GM12878 (cell line): Measurements from ENCODE around the gene TMEM38B. TPM values are rescaled to one million over a fixed set of nuclear protein-coding genes. Genes with fewer than 3 reads are reported as not detected.

Experiments used
- ATAC-seq: fragments of 200-7000 bp; cut with Tn5 transposase; 3 replicates; pipeline ENCODE4 v1.9.1; 2020; ENCODE audit warnings: mild to moderate bottlenecking, moderate library complexity
- BruUV-seq: library from RNA; stranded (reverse); fragments of 400-500 nt; replicated peaks from 2 replicates; lab custom pipeline; 2021; lab: Mats Ljungman, UMichigan
- CTCF ChIA-PET: fragments of 300-600 bp; sonication (Branson Sonifier 250); formaldehyde crosslinking; extraction: SDS; loops from one replicate; lab custom pipeline; 2021; ENCODE audit warnings: inconsistent platforms; lab: Yijun Ruan, JAX
- POLR2A ChIA-PET: fragments of 350-600 bp; formaldehyde crosslinking; extraction: SDS; loops from one replicate; lab custom pipeline; 2021; ENCODE audit warnings: inconsistent platforms; lab: Charles Lee
- RAD21 ChIA-PET: fragments of 300-600 bp; sonication (Branson Sonifier 250); formaldehyde crosslinking; loops from one replicate; lab custom pipeline; 2023; ENCODE audit warnings: antibody characterized with exemption; ENCODE audit not compliant: unreplicated experiment; lab: Charles Lee
- SMC1A ChIA-PET: fragments of 300-600 bp; sonication (Branson Sonifier 250); formaldehyde crosslinking; loops from one replicate; lab custom pipeline; 2023; ENCODE audit not compliant: unreplicated experiment, uncharacterized antibody; lab: Charles Lee
- DNase-seq: peaks from one replicate; pipeline ENCODE4 v3.0.0-alpha.2; 2011; ENCODE audit warnings: low read depth, low spot score
- FAIRE-seq: peaks from 3 replicates; lab custom pipeline; 2011; peaks lifted over from hg19 to GRCh38; lab: Jason Lieb, UNC
- H2AFZ ChIP-seq: 2 replicates; pipeline ENCODE4 v1.6.0; 2011; ENCODE audit warnings: low read depth, low read length, control low read depth; ENCODE audit not compliant: control insufficient read depth
- H3K27ac ChIP-seq: 2 replicates; pipeline ENCODE4 v1.5.1; 2011; ENCODE audit warnings: control low read depth; ENCODE audit not compliant: control insufficient read depth, insufficient read depth
- H3K27me3 ChIP-seq, 2 experiments: replicated peaks in 1 of 2; 2 replicates each; pipeline versions ENCODE4 v1.6.0 to v1.6.1; 2011; ENCODE audit warnings: low read length in 1 of 2; ENCODE audit not compliant: control insufficient read depth in 2 of 2, insufficient read depth in 2 of 2
- H3K36me3 ChIP-seq, 2 experiments: 2 replicates each; pipeline ENCODE4 v1.5.1; 2011; ENCODE audit warnings: low read length in 1 of 2; ENCODE audit not compliant: control insufficient read depth in 2 of 2, insufficient read depth in 2 of 2
- H3K4me1 ChIP-seq: 2 replicates; pipeline ENCODE4 v1.6.1; 2011; ENCODE audit warnings: mild to moderate bottlenecking, low read length, moderate library complexity, mixed read lengths; ENCODE audit not compliant: control insufficient read depth, insufficient read depth
- H3K4me2 ChIP-seq: 2 replicates; pipeline ENCODE4 v1.6.0; 2011; ENCODE audit warnings: control low read depth; ENCODE audit not compliant: control insufficient read depth, insufficient read depth
- H3K4me3 ChIP-seq: fragments of 200-600 bp; sonication (generic); 2 replicates; pipeline ENCODE4 v1.5.1; 2016
- H3K79me2 ChIP-seq: 2 replicates; pipeline ENCODE4 v1.6.0; 2011; ENCODE audit warnings: low read length; ENCODE audit not compliant: control insufficient read depth, insufficient read depth
- H3K9ac ChIP-seq: 2 replicates; pipeline ENCODE4 v1.8.0; 2011; ENCODE audit warnings: low read length, control low read depth, mixed read lengths; ENCODE audit not compliant: control insufficient read depth, insufficient read depth
- H3K9me3 ChIP-seq: replicated peaks from 3 replicates; pipeline ENCODE4 v1.5.1; 2011; ENCODE audit warnings: mild to moderate bottlenecking, low read length; ENCODE audit not compliant: control insufficient read depth, insufficient read depth
- H4K20me1 ChIP-seq: 2 replicates; pipeline ENCODE4 v1.6.0; 2011; ENCODE audit not compliant: control insufficient read depth, insufficient read depth
- BACH1 ChIP-seq: fragments of 450-650 bp; IDR thresholded peaks from 2 replicates; pipeline ENCODE4 v1.6.1; 2017; ENCODE audit warnings: mild to moderate bottlenecking, borderline replicate concordance
- CBX5 ChIP-seq: sonication (generic); IDR thresholded peaks from 2 replicates; pipeline ENCODE4 v1.6.1; 2016; ENCODE audit warnings: low read depth, moderate library complexity, mild to moderate bottlenecking, inconsistent platforms
- CHD1 ChIP-seq: IDR thresholded peaks from 2 replicates; pipeline ENCODE4 v1.6.1; 2012; ENCODE audit warnings: low read depth, low read length, improper control_type of control experiment
- CREB1 ChIP-seq: IDR thresholded peaks from 2 replicates; pipeline ENCODE4 v1.6.1; 2012; ENCODE audit warnings: low read depth, mild to moderate bottlenecking, inconsistent platforms
- HSF1 ChIP-seq: fragments of 150-350 bp; IDR thresholded peaks from 2 replicates; pipeline ENCODE4 v1.6.1; 2014; ENCODE audit warnings: mild to moderate bottlenecking, low read depth, low read length
- IKZF2 ChIP-seq, 2 experiments: fragments of 450-650 bp; IDR thresholded peaks; 2 replicates each; pipeline ENCODE4 v1.6.1; 2017; ENCODE audit warnings: mild to moderate bottlenecking in 2 of 2, moderate library complexity in 2 of 2
- MAX ChIP-seq: IDR thresholded peaks from 2 replicates; pipeline ENCODE4 v1.6.1; 2012; ENCODE audit warnings: low read depth, low read length, improper control_type of control experiment
- NKRF ChIP-seq: fragments of 450-650 bp; conservative IDR thresholded peaks from 2 replicates; pipeline ENCODE4 v1.6.1; 2017; ENCODE audit warnings: mild to moderate bottlenecking, moderate library complexity
- PKNOX1 ChIP-seq: fragments of 450-650 bp; IDR thresholded peaks from 2 replicates; pipeline ENCODE4 v1.6.1; 2016; ENCODE audit warnings: mild to moderate bottlenecking
- PML ChIP-seq: IDR thresholded peaks from 2 replicates; pipeline ENCODE4 v1.6.1; 2012; ENCODE audit warnings: low read length, inconsistent platforms
- POLR2AphosphoS2 ChIP-seq: IDR thresholded peaks from 2 replicates; pipeline ENCODE4 v1.6.1; 2011; ENCODE audit warnings: low read depth, mild to moderate bottlenecking, low read length, improper control_type of control experiment, moderate library complexity
- RFX5 ChIP-seq: IDR thresholded peaks from 2 replicates; pipeline ENCODE4 v1.6.1; 2011; ENCODE audit warnings: low read depth, low read length, improper control_type of control experiment
- SMAD1 ChIP-seq: fragments of 450-650 bp; IDR thresholded peaks from 2 replicates; pipeline ENCODE4 v1.6.1; 2018; ENCODE audit warnings: mild to moderate bottlenecking, low read depth; ENCODE audit not compliant: partially characterized antibody
- TARDBP ChIP-seq: IDR thresholded peaks from 2 replicates; pipeline ENCODE4 v1.6.1; 2016; ENCODE audit warnings: borderline replicate concordance
- TBL1XR1 ChIP-seq: IDR thresholded peaks from 2 replicates; pipeline ENCODE4 v1.6.1; 2012; ENCODE audit warnings: low read depth, low read length, improper control_type of control experiment
- YBX1 ChIP-seq: fragments of 450-650 bp; IDR thresholded peaks from 2 replicates; pipeline ENCODE4 v1.6.1; 2016; ENCODE audit warnings: antibody characterized with exemption
- ZBTB4 ChIP-seq: fragments of 450-650 bp; formaldehyde crosslinking; IDR thresholded peaks from 2 replicates; pipeline ENCODE4 v1.4.0; 2022; ENCODE audit warnings: mild to moderate bottlenecking, moderate library complexity
- WGBS: methylation state at CpG from one replicate; pipeline ENCODE4 v1.1.6; 2016; ENCODE audit warnings: low lambda C conversion rate; ENCODE audit not compliant: insufficient replicate concordance, insufficient coverage; ENCODE audit errors: missing lambda C conversion rate; 5-methylcytosine and 5-hydroxymethylcytosine counted together
- in situ Hi-C: fragments of 300-500 bp; cut with MboI; formaldehyde crosslinking; loops from 9 replicates; pipeline ENCODE4 v1.14.3; 2018; ENCODE audit warnings: mixed read lengths
- intact Hi-C: fragments of 100-400 bp; cut with micrococcal nuclease; formaldehyde crosslinking; loops from one replicate; pipeline ENCODE4 v1.14.2; 2022; ENCODE audit not compliant: unreplicated experiment
- polyA plus RNA-seq, 11 experiments: library from polyadenylated mRNA; depleted of rRNA in 4 of 11; unstranded in 6 of 11; stranded (reverse) in 5 of 11; fragments of >200 nt; fragmentation: Nextera tagmentation in 4 of 11; fragmentation: Illumina TruSeq in 1 of 11; extraction: Ambion mirVana in 4 of 11; extraction: Trizol in 1 of 11; gene quantifications; 1 replicate in 1 of 11; 2 replicates in 10 of 11; pipeline versions ENCODE4 v1.2.1 to v1.2.3, GENCODE V29; 2011 to 2016; ENCODE audit warnings: inconsistent platforms in 2 of 11, missing spikeins in 2 of 11, low read depth in 1 of 11
- total RNA-seq, 4 experiments: library from RNA; depleted of rRNA in 3 of 4; stranded (reverse); fragments of >200 nt in 3 of 4; fragmentation: Illumina TruSeq in 1 of 4; extraction: Trizol in 1 of 4; gene quantifications; 2 replicates each; pipeline versions ENCODE4 v1.2.1 to v1.2.3, GENCODE V29; 2013 to 2021

The TMEM38B gene
- total and polyA plus RNA-seq, 10 of the 15 experiments (the other 5 are each of a cell fraction or from before 2014, with no cell fraction given), result 8.4 to 22.5 (median 12.7) TPM

GRCh38 chr9:105670315-105670714, 24.0 kb upstream of the TMEM38B start (continued):
- no peak for TF ChIP-seq NKRF

- Histone ChIP-seq H4K20me1 (no peaks in the 10 kb centered on the region), H3K27ac (no peak overlapping the region), H3K4me1 (peaks cover 4% of the 10 kb centered on the region; the same call in 1 of the 2 replicates), H3K4me2 (no peak overlapping the region), H3K4me3 (no peak overlapping the region), H3K36me3 (no peaks in the 10 kb centered on the region), H3K27me3 (no peaks in the 10 kb centered on the region), H3K9ac (no peak overlapping the region), H2AFZ (no peak overlapping the region; the same call in 1 of the 2 replicates), H3K79me2 (no peaks in the 10 kb centered on the region), H3K9me3 (peaks cover 1% of the 10 kb centered on the region; the same call in 2 of the 3 replicates)
- ChIA-PET POLR2A (no interaction called here), RAD21 (no interaction called here), CTCF (no interaction called here), SMC1A (no interaction called here)
- no peak for ATAC-seq
- no peak for DNase-seq
- no TSS peak for BruUV-seq
- intact Hi-C loops (no loop called here), in situ Hi-C loops (no loop called here)
- 82% methylated on average over 3 of the region's 3 CpGs for WGBS
- no peak for FAIRE-seq
- no peak for TF ChIP-seq PKNOX1
- TF ChIP-seq SMAD1, result no peak
- TF ChIP-seq POLR2AphosphoS2, result no peak
- no peak for TF ChIP-seq BACH1
- no peak for TF ChIP-seq YBX1
- no peak for TF ChIP-seq TBL1XR1
- no peak for TF ChIP-seq CBX5
- no peak for TF ChIP-seq CREB1
- no peak for TF ChIP-seq HSF1
- TF ChIP-seq RFX5, result no peak
- TF ChIP-seq TARDBP, result no peak
- no peak for TF ChIP-seq ZBTB4
- TF ChIP-seq MAX, result no peak
- TF ChIP-seq PML, result no peak
- TF ChIP-seq CHD1, result no peak
- TF ChIP-seq IKZF2 (IDR thresholded peaks at IDR 0.05), result no peak
Observed at GRCh38 chr9:105670775-105671174, 23.6 kb upstream of the TMEM38B start.
